M059J (cell line): ENCODE measurements around the gene BICD1. TPM values are rescaled to one million over a fixed set of nuclear protein-coding genes. Genes with fewer than 3 reads are reported as not detected.
"Not testable (repeated sequence)": the region's sequence is repeated elsewhere in the genome, so short reads cannot be mapped to it uniquely, and the experiment has no call there.

Experiments used
- DNase-seq: peaks from one replicate; pipeline ENCODE4 v3.0.0-alpha.2; 2012; ENCODE audit warnings: low read depth
- total RNA-seq: library from RNA; depleted of rRNA; stranded (reverse); fragments of >200 nt; shearing (Covaris generic); gene quantifications from 2 replicates; pipeline ENCODE4 v1.2.3, GENCODE V29; 2014

Gene BICD1
- total RNA-seq, 1 experiment from 2014 or later = 13.3 TPM

- DNase-seq = no peak
Observed at GRCh38 chr12:32191445-32191844, 84.8 kb downstream of the BICD1 start.

- no peak for DNase-seq
Observed at GRCh38 chr12:32196250-32197198, 89.9 kb downstream of the BICD1 start.

- DNase-seq = peak; percentile 53
Observed at GRCh38 chr12:32197421-32197820, 90.8 kb downstream of the BICD1 start.

GRCh38 chr12:32198555-32198954 is 91.9 kb downstream of the BICD1 start:
- DNase-seq = peak; percentile 86

GRCh38 chr12:32201096-32201495 is 94.4 kb downstream of the BICD1 start:
- no peak for DNase-seq

GRCh38 chr12:32201976-32202375 is 95.3 kb downstream of the BICD1 start:
- DNase-seq = no peak

GRCh38 chr12:32205731-32206130 is 99.1 kb downstream of the BICD1 start:
- no peak for DNase-seq

- no peak for DNase-seq
Observed at GRCh38 chr12:32208355-32208754, 101.7 kb downstream of the BICD1 start.

GRCh38 chr12:32211066-32211899 is 104.6 kb downstream of the BICD1 start:
- no peak for DNase-seq

GRCh38 chr12:32211900-32212156 is 105.2 kb downstream of the BICD1 start:
- DNase-seq = no peak

- no peak for DNase-seq
Observed at GRCh38 chr12:32214723-32215122, 108.1 kb downstream of the BICD1 start.

- peak; percentile 93 for DNase-seq
Observed at GRCh38 chr12:32217354-32218310, 111.0 kb downstream of the BICD1 start.

GRCh38 chr12:32223941-32224340 is 117.3 kb downstream of the BICD1 start:
- DNase-seq = peak; percentile 25

GRCh38 chr12:32226768-32227167 is 120.1 kb downstream of the BICD1 start:
- DNase-seq = no peak

- DNase-seq = no peak
Observed at GRCh38 chr12:32229971-32230612, 123.4 kb downstream of the BICD1 start.

GRCh38 chr12:32230613-32230993 is 124.0 kb downstream of the BICD1 start:
- DNase-seq = no peak

- DNase-seq = not testable (repeated sequence)
Observed at GRCh38 chr12:32231361-32231760, 124.7 kb downstream of the BICD1 start.

GRCh38 chr12:32233568-32233967 is 126.9 kb downstream of the BICD1 start:
- no peak for DNase-seq

GRCh38 chr12:32235251-32235650 is 128.6 kb downstream of the BICD1 start:
- no peak for DNase-seq

GRCh38 chr12:32240162-32240561 is 133.5 kb downstream of the BICD1 start:
- peak; percentile 56 for DNase-seq

- DNase-seq = peak; percentile 84
Observed at GRCh38 chr12:32240831-32241230, 134.2 kb downstream of the BICD1 start.
